ENCODE measurements around the gene PCNX2. TPM values are rescaled to one million over a fixed set of nuclear protein-coding genes. Genes with fewer than 3 reads are reported as not detected.
"Not testable (repeated sequence)": the region's sequence is repeated elsewhere in the genome, so short reads cannot be mapped to it uniquely, and the experiment has no call there.

Gene PCNX2
- total and polyA plus RNA-seq, 2 donors (not counting 3 experiments of a cell fraction or from before 2014, with no cell fraction given), result 6.6 to 11.0 TPM

- H3K36me3 ChIP-seq (ENCODE audit: control insufficient read depth in 2 of 2, extremely low read depth in 1 of 2, insufficient read depth in 2 of 2, low read length in 2 of 2), result no peaks in the 10 kb centered on the region
- no peaks in the 10 kb centered on the region for H4K20me1 ChIP-seq (replicated peaks; ENCODE audit: control insufficient read depth, extremely low read depth, insufficient read depth, low read length)
- H3K27me3 ChIP-seq (ENCODE audit: control insufficient read depth in 2 of 2, insufficient read depth in 2 of 2, low read length in 2 of 2), result no peaks in the 10 kb centered on the region
- dilution Hi-C loops (cut with MboI; ENCODE audit: extremely low pct_ligation_motif_present, low sequenced_read_pairs) (no loop called here), intact Hi-C loops (cut with micrococcal nuclease) (no loop called here)
- POLR2A ChIA-PET, result no interaction called here
- no TSS peak for BruUV-seq (replicated peaks)
- no peak overlapping the region for H3K9ac ChIP-seq (replicated peaks; ENCODE audit: extremely low read depth, insufficient read depth, low read length)
- no peak overlapping the region for H3K4me3 ChIP-seq (replicated peaks in 1 of 3; ENCODE audit: insufficient read depth in 1 of 3, low read depth in 1 of 3, low read length in 3 of 3)
- no peak overlapping the region for H2AFZ ChIP-seq (ENCODE audit: low read depth, low read length)
- H3K79me2 ChIP-seq (ENCODE audit: control insufficient read depth, insufficient read depth, low read length), result no peaks in the 10 kb centered on the region
- CTCF ChIA-PET, result interaction anchor here (1.0 to 1.4 kb wide), 3 partner anchors 11 to 19 kb away, joined by 3 to 4 read pairs (median 4); no protein-coding TSS in a partner anchor
- H3K9me3 ChIP-seq (replicated peaks; ENCODE audit: control insufficient read depth, insufficient read depth, low read length), result no peaks in the 10 kb centered on the region
- no peak for TF ChIP-seq FOS (IDR thresholded peaks at IDR 0.05; ENCODE audit: borderline replicate concordance, insufficient read depth, low read length)
- no peak for TF ChIP-seq EZH2 (IDR thresholded peaks at IDR 0.05; ENCODE audit: borderline replicate concordance, low read depth, low read length, severe bottlenecking)
- no peak for TF ChIP-seq MAX (IDR thresholded peaks at IDR 0.05; ENCODE audit: insufficient read depth, insufficient read length)
- no peak for TF ChIP-seq MYC (IDR thresholded peaks at IDR 0.05; ENCODE audit: low read depth, low read length)
- no peak for TF ChIP-seq POLR2A (IDR thresholded peaks at IDR 0.05; ENCODE audit: low read depth, low read length)
- no peaks in the 10 kb centered on the region for H3K9me1 ChIP-seq (replicated peaks; ENCODE audit: control insufficient read depth, extremely low read depth, insufficient read depth, low read length)
- no peak for FAIRE-seq
- no peak overlapping the region for H3K4me2 ChIP-seq (ENCODE audit: insufficient read depth, low read length)
- H3K4me1 ChIP-seq (ENCODE audit: control insufficient read depth, extremely low read depth, insufficient read depth, low read length), result no peaks in the 10 kb centered on the region
- no peak overlapping the region for H3K27ac ChIP-seq (ENCODE audit: insufficient read depth, low read depth, low read length)
- peak; percentile 51 for DNase-seq (ENCODE audit: low read depth, low spot score)
Observed at GRCh38 chr1:233081735-233082134, 213.8 kb downstream of the PCNX2 start.

- H3K79me2 ChIP-seq (ENCODE audit: control insufficient read depth, insufficient read depth, low read length); BruUV-seq (replicated peaks); H3K4me2 ChIP-seq (ENCODE audit: insufficient read depth, low read length); intact Hi-C loops (cut with micrococcal nuclease); H3K9ac ChIP-seq (replicated peaks; ENCODE audit: extremely low read depth, insufficient read depth, low read length); H3K9me3 ChIP-seq (replicated peaks; ENCODE audit: control insufficient read depth, insufficient read depth, low read length); H3K27ac ChIP-seq (ENCODE audit: insufficient read depth, low read depth, low read length); H3K4me1 ChIP-seq (ENCODE audit: control insufficient read depth, extremely low read depth, insufficient read depth, low read length); DNase-seq (ENCODE audit: low read depth, low spot score); H2AFZ ChIP-seq (ENCODE audit: low read depth, low read length); H4K20me1 ChIP-seq (replicated peaks; ENCODE audit: control insufficient read depth, extremely low read depth, insufficient read depth, low read length); H3K4me3 ChIP-seq (replicated peaks in 1 of 3; ENCODE audit: insufficient read depth in 1 of 3, low read depth in 1 of 3, low read length in 3 of 3); H3K27me3 ChIP-seq (ENCODE audit: control insufficient read depth in 2 of 2, insufficient read depth in 2 of 2, low read length in 2 of 2); POLR2A ChIA-PET; H3K9me1 ChIP-seq (replicated peaks; ENCODE audit: control insufficient read depth, extremely low read depth, insufficient read depth, low read length); FAIRE-seq; H3K36me3 ChIP-seq (ENCODE audit: control insufficient read depth in 2 of 2, extremely low read depth in 1 of 2, insufficient read depth in 2 of 2, low read length in 2 of 2); dilution Hi-C loops (cut with MboI; ENCODE audit: extremely low pct_ligation_motif_present, low sequenced_read_pairs): not testable (repeated sequence)
- CTCF ChIA-PET, result interaction anchor here (1.0 to 1.4 kb wide), 3 partner anchors 12 to 18 kb away, joined by 3 to 4 read pairs (median 4); no protein-coding TSS in a partner anchor
Observed at GRCh38 chr1:233080827-233081226, 214.7 kb downstream of the PCNX2 start.
